AG10803 (cell line): ENCODE measurements around the gene FTH1.
A peak's percentile ranks its signal among the peaks of the same experiment; 100 is the strongest.

Experiments used
- DNase-seq: peaks from one replicate; pipeline ENCODE4 v3.0.0; 2010; ENCODE audit warnings: low read depth
- H3K4me3 ChIP-seq: 2 replicates; pipeline ENCODE4 v1.5.1; 2011; ENCODE audit warnings: mild to moderate bottlenecking, low read length, control low read depth
- TF ChIP-seq, protein P1 (sequence below): conservative IDR thresholded peaks from 2 replicates; pipeline ENCODE4 v1.5.1; 2011; ENCODE audit warnings: mild to moderate bottlenecking, low read length, control low read depth, inconsistent platforms

Gene FTH1

GRCh38 chr11:61917334-61918109 is 49.9 kb downstream of the FTH1 start, which contains the start of gene RAB3IL1:
Gene RAB3IL1, minus strand, starts transcription at chr11:61917566. Its CDS starts 199 bp downstream, at chr11:61917367.
- peak within 1 kb of the TSS; percentile 68 for H3K4me3 ChIP-seq
- TF ChIP-seq, protein P1, sequence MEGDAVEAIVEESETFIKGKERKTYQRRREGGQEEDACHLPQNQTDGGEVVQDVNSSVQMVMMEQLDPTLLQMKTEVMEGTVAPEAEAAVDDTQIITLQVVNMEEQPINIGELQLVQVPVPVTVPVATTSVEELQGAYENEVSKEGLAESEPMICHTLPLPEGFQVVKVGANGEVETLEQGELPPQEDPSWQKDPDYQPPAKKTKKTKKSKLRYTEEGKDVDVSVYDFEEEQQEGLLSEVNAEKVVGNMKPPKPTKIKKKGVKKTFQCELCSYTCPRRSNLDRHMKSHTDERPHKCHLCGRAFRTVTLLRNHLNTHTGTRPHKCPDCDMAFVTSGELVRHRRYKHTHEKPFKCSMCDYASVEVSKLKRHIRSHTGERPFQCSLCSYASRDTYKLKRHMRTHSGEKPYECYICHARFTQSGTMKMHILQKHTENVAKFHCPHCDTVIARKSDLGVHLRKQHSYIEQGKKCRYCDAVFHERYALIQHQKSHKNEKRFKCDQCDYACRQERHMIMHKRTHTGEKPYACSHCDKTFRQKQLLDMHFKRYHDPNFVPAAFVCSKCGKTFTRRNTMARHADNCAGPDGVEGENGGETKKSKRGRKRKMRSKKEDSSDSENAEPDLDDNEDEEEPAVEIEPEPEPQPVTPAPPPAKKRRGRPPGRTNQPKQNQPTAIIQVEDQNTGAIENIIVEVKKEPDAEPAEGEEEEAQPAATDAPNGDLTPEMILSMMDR: no peak
- peak; percentile 50 for DNase-seq

- H3K4me3 ChIP-seq: peak overlapping the region; percentile 68
- TF ChIP-seq, protein P1: no peak
- no peak for DNase-seq
Observed at GRCh38 chr11:61916737-61917333, 50.6 kb downstream of the FTH1 start.

- TF ChIP-seq, protein P1: no peak
- no peak for DNase-seq
- no peak overlapping the region for H3K4me3 ChIP-seq
Observed at GRCh38 chr11:61914471-61915171, 52.8 kb downstream of the FTH1 start.
